Fibroblast of mammary gland (primary cell): ENCODE data around the gene RPRD1A.
A peak's percentile ranks its signal among the peaks of the same experiment; 100 is the strongest.

Source experiments
- DNase-seq: peaks from one replicate; pipeline ENCODE4 v3.0.0-alpha.2; 2010; ENCODE audit warnings: low read depth
- H3K4me3 ChIP-seq: 2 replicates; pipeline ENCODE4 v1.5.1; 2011; ENCODE audit warnings: low read depth, mild to moderate bottlenecking, low read length, moderate library complexity; ENCODE audit not compliant: control insufficient read depth
- TF ChIP-seq, protein P1 (sequence below): conservative IDR thresholded peaks from 2 replicates; pipeline ENCODE4 v1.5.1; 2011; ENCODE audit warnings: low read depth, low read length, inconsistent platforms; ENCODE audit not compliant: control insufficient read depth, insufficient read depth

RPRD1A gene

DNA sequence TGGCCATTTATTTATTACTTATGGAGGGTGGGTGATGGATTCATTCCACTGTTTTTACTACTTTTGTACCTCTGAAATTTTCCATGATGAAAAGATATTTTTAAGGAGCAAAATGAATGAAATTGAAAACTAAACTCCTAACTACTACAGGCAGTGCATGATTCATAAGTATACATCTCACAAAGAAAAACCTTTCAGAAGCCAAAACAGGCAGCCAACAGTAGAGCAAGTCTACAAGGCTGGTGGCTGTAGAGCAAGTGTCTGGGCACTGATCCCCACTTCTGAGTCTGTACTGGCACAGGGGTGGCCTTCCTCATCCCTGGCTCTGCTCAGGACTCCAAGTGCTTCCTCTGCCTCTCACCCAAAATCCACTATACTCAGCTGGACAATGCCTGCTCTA lies 103.0 kb downstream of the RPRD1A start:
- DNase-seq = no peak
- H3K4me3 ChIP-seq = no peak overlapping the region
- TF ChIP-seq, protein P1, sequence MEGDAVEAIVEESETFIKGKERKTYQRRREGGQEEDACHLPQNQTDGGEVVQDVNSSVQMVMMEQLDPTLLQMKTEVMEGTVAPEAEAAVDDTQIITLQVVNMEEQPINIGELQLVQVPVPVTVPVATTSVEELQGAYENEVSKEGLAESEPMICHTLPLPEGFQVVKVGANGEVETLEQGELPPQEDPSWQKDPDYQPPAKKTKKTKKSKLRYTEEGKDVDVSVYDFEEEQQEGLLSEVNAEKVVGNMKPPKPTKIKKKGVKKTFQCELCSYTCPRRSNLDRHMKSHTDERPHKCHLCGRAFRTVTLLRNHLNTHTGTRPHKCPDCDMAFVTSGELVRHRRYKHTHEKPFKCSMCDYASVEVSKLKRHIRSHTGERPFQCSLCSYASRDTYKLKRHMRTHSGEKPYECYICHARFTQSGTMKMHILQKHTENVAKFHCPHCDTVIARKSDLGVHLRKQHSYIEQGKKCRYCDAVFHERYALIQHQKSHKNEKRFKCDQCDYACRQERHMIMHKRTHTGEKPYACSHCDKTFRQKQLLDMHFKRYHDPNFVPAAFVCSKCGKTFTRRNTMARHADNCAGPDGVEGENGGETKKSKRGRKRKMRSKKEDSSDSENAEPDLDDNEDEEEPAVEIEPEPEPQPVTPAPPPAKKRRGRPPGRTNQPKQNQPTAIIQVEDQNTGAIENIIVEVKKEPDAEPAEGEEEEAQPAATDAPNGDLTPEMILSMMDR = no peak

DNA sequence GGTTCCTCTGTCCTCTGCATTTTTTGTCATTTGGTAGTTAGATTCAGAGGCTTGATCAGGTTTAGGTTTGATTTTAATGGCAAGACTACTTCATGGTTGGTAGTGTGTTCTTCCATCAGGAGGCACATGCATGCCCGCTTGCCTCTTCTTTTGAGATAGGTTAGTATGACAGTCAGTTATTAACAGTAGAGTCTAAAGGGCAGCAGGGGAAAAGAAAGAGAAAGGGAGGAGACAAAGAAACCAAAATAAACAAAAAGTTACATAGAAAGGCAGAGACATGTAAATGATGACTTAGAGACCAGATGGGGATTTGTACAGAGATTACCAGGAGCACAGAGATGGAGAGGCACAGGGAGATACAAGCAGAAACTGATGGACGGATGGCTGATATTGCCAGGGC lies 105.0 kb downstream of the RPRD1A start:
- no peak overlapping the region for H3K4me3 ChIP-seq
- DNase-seq = no peak
- TF ChIP-seq, protein P1 = no peak

DNA sequence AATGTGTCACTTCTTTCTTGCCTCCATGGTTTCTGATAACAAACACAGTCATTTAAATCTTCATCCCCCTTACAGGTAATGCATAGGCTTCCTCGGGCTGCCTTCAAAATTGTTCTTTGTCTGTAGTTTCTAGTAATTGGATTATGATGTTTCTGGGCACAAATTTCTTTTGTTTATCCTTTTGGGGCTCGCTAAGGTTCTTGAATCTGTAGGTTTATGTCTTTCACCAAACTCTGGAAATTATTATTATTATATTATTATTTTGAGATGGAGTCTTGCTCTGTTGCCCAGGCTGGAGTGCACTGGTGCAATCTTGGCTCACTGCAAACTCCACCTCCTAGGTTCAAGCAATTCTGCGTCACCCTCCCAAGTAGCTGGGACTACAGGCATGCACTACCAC lies 111.1 kb downstream of the RPRD1A start:
- no peak for DNase-seq
- TF ChIP-seq, protein P1 = no peak
- no peak overlapping the region for H3K4me3 ChIP-seq

DNA sequence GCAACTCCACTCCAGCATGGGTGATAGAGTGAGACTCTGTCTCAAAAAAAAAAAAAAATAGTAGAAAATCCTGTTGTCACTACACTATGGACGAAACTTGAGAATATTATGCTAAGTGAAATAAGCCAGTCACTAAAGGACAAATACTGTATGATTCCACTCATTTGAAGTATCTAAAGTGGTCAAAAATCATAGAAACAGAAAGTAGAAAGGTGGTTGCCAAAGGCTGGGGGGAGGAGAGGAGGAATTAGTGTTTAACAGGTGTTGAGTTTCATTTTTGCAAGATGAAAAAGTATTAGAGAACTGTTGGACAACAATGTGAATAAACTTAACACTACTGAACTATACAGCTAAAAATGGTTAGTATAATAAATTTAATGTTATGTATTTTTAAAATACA lies 113.7 kb downstream of the RPRD1A start:
- TF ChIP-seq, protein P1 = no peak
- no peak for DNase-seq
- no peak overlapping the region for H3K4me3 ChIP-seq

DNA sequence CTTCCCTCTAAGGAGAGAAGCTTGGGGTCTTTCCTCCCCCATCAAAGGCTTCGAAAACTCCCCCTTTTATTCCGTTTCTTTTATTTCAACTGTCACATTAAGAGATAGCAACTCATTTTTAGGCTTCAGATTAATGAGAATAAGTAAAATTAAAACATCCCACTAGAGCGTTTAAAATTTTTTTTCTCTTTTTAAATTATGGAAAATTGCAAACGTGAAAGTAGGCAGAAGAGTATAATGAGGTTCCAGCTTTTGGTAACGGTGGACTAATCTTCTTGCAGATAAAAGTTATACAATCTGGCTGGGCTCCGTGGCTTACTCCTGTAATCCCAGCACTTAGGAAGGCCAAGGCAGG lies 116.8 kb downstream of the RPRD1A start:
- TF ChIP-seq, protein P1 = no peak
- DNase-seq = no peak
- H3K4me3 ChIP-seq = no peak overlapping the region

DNA sequence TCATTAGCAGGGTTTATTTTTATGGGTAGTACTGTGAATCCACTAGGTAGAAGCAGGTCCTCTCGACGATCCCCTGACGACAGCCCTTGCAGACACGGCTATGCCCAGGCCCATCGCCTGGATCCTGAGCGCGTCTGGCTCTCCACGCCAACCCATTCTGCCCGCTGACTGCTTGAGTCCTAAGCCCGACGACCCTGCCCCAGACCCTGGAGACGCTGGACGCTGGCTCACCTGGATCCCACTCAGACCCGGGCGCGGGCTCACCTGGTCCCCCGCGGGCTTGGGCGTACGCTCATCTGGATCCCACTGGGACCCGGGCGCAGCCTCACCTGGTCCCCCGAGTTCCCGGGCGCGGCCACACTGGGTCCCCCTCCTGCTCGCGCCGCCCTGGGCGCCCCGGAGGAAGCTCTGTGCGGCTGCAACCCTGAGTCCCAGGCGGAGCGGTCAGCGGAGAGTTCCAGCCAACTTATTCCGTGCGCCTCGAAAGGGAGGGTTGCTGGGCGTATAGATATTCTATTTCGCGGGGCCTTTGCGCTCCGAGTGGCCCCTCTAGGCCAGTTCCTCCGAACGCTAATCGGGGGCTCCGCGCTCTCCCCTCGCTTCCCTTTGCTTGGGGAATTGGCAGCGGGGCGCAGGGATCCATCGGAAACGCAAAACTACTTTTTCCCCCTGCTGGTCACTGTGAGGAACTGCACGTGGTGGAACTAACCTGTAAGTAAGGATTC lies 117.3 kb downstream of the RPRD1A start:
- peak overlapping the region; percentile 58 for H3K4me3 ChIP-seq
- TF ChIP-seq, protein P1 = peak; percentile 93
- peak; percentile 68 for DNase-seq

DNA sequence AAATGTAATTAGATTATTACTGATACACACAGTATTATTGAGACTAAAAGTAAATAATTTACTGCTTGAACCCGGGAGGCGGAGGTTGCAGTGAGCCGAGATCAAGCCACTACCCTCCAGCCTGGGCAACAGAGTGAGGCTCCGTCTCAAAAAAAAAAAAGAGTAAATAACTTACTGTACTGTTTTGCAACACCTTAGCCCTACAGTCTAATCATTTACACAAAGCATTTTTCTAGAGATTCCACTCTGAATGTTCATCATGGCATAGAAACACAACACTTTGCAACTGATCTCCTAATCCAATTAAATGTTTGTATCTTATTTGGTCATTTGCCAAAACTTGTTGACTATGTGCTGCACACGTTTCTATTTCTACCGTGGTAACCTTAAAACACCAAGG lies 118.3 kb downstream of the RPRD1A start:
- TF ChIP-seq, protein P1 = no peak
- DNase-seq = no peak

More for the DNA sequence above, 118.3 kb downstream of the RPRD1A start:
- no peak overlapping the region for H3K4me3 ChIP-seq
